H9 (cell line): Measurements from ENCODE around the gene STX8. TPM values are rescaled to one million over a fixed set of nuclear protein-coding genes. Genes with fewer than 3 reads are reported as not detected.

Experiments
- DNase-seq: peaks from one replicate; pipeline ENCODE4 v3.0.0-alpha.2; 2017
- H2AFZ ChIP-seq: one replicate; pipeline ENCODE4 v1.6.1; 2013; ENCODE audit warnings: mild to moderate bottlenecking, low read length, control low read depth, moderate library complexity
- H2AK5ac ChIP-seq: 2 replicates; pipeline ENCODE4 v1.6.1; 2013; ENCODE audit warnings: low read length, control low read depth, mixed read lengths; ENCODE audit not compliant: insufficient read length
- H2BK120ac ChIP-seq: one replicate; pipeline ENCODE4 v1.6.1; 2013; ENCODE audit warnings: low read depth, mild to moderate bottlenecking, low read length, control low read depth, inconsistent platforms; ENCODE audit not compliant: poor library complexity, severe bottlenecking
- H2BK12ac ChIP-seq: 2 replicates; pipeline ENCODE4 v1.6.1; 2013; ENCODE audit warnings: low read length, control low read depth, mixed read lengths, low read depth; ENCODE audit not compliant: insufficient read length
- H2BK15ac ChIP-seq: 2 replicates; pipeline ENCODE4 v1.6.1; 2013; ENCODE audit warnings: low read depth, low read length, control low read depth
- H2BK20ac ChIP-seq: one replicate; pipeline ENCODE4 v1.6.1; 2013; ENCODE audit warnings: low read depth, mild to moderate bottlenecking, low read length, control low read depth, inconsistent platforms; ENCODE audit not compliant: poor library complexity, severe bottlenecking
- H2BK5ac ChIP-seq: 2 replicates; pipeline ENCODE4 v1.6.1; 2013; ENCODE audit warnings: low read length, control low read depth, mixed read lengths; ENCODE audit not compliant: insufficient read length
- H3K14ac ChIP-seq: 2 replicates; pipeline ENCODE4 v1.6.1; 2013; ENCODE audit warnings: low read length, control low read depth; ENCODE audit not compliant: insufficient read depth
- H3K18ac ChIP-seq: 2 replicates; pipeline ENCODE4 v1.6.1; 2013; ENCODE audit warnings: low read depth, mild to moderate bottlenecking, mixed read lengths, low read length, control low read depth; ENCODE audit not compliant: insufficient read length
- H3K23ac ChIP-seq: 2 replicates; pipeline ENCODE4 v1.6.1; 2013; ENCODE audit warnings: low read length, control low read depth, mixed read lengths, low read depth; ENCODE audit not compliant: insufficient read length
- H3K23me2 ChIP-seq: 2 replicates; pipeline ENCODE4 v1.6.1; 2013; ENCODE audit warnings: low read depth, mild to moderate bottlenecking, mixed read lengths, low read length, control low read depth; ENCODE audit not compliant: insufficient read length, poor library complexity, severe bottlenecking
- H3K27ac ChIP-seq: 2 replicates; pipeline ENCODE4 v1.5.1; 2013; ENCODE audit warnings: low read length, control low read depth, mixed read lengths, low read depth; ENCODE audit not compliant: insufficient read length
- H3K27me3 ChIP-seq: 2 replicates; pipeline ENCODE4 v1.6.1; 2013; ENCODE audit warnings: low read length, control low read depth, inconsistent platforms; ENCODE audit not compliant: insufficient read depth
- H3K4ac ChIP-seq: 2 replicates; pipeline ENCODE4 v1.6.1; 2013; ENCODE audit warnings: low read depth, mild to moderate bottlenecking, control low read depth, inconsistent platforms, low read length, moderate library complexity
- H3K4me1 ChIP-seq: 2 replicates; pipeline ENCODE4 v1.6.1; 2013; ENCODE audit warnings: low read length, control low read depth, inconsistent platforms; ENCODE audit not compliant: insufficient read depth
- H3K4me2 ChIP-seq: 2 replicates; pipeline ENCODE4 v1.6.1; 2013; ENCODE audit warnings: low read length, control low read depth, mixed read lengths; ENCODE audit not compliant: insufficient read length, insufficient read depth
- H3K56ac ChIP-seq: 2 replicates; pipeline ENCODE4 v1.6.1; 2013; ENCODE audit warnings: low read depth, mild to moderate bottlenecking, mixed read lengths, low read length, control low read depth; ENCODE audit not compliant: insufficient read length
- H3K79me1 ChIP-seq: 2 replicates; pipeline ENCODE4 v1.6.1; 2013; ENCODE audit warnings: low read depth, mild to moderate bottlenecking, moderate library complexity, low read length, control low read depth, inconsistent platforms; ENCODE audit not compliant: insufficient read depth, poor library complexity, severe bottlenecking
- H3K79me2 ChIP-seq: 2 replicates; pipeline ENCODE4 v1.6.1; 2013; ENCODE audit warnings: low read length, control low read depth, inconsistent platforms; ENCODE audit not compliant: insufficient read depth
- H3K9ac ChIP-seq: 2 replicates; pipeline ENCODE4 v1.6.1; 2013; ENCODE audit warnings: low read length, control low read depth, mixed read lengths; ENCODE audit not compliant: insufficient read length; ENCODE audit errors: extremely low read depth
- H3K9me3 ChIP-seq: one replicate; pipeline ENCODE4 v1.6.1; 2013; ENCODE audit warnings: low read depth, low read length, inconsistent platforms; ENCODE audit not compliant: control insufficient read depth
- H3T11ph ChIP-seq: one replicate; pipeline ENCODE4 v1.6.1; 2013; ENCODE audit warnings: mild to moderate bottlenecking, low read length, control low read depth, inconsistent platforms
- H4K20me1 ChIP-seq: one replicate; pipeline ENCODE4 v1.6.1; 2013; ENCODE audit not compliant: control insufficient read depth, insufficient read length, insufficient read depth
- H4K5ac ChIP-seq: 2 replicates; pipeline ENCODE4 v1.6.1; 2013; ENCODE audit warnings: low read depth, mild to moderate bottlenecking, mixed read lengths, low read length, control low read depth; ENCODE audit not compliant: insufficient read length
- H4K8ac ChIP-seq: replicated peaks from 2 replicates; pipeline ENCODE4 v1.6.1; 2013; ENCODE audit warnings: low read length, control low read depth, mixed read lengths, low read depth; ENCODE audit not compliant: insufficient read length
- H4K91ac ChIP-seq: 2 replicates; pipeline ENCODE4 v1.6.1; 2013; ENCODE audit warnings: low read depth, mild to moderate bottlenecking, moderate library complexity, mixed read lengths, low read length, control low read depth; ENCODE audit not compliant: insufficient read length
- H3K27ac Mint-ChIP-seq, 3 experiments: 2 replicates in 2 of 3; 3 replicates in 1 of 3; pipeline ENCODE4 v1.8.0; 2020 to 2021; ENCODE audit warnings: mixed read lengths in 3 of 3, mild to moderate bottlenecking in 1 of 3, moderate library complexity in 1 of 3
- H3K27me3 Mint-ChIP-seq: 2 replicates; pipeline ENCODE4 v1.8.0; 2021; ENCODE audit warnings: low read depth, mild to moderate bottlenecking, moderate library complexity, mixed read lengths
- H3K36me3 Mint-ChIP-seq, 3 experiments: 2 replicates in 2 of 3; 3 replicates in 1 of 3; pipeline ENCODE4 v1.8.0; 2020 to 2021; ENCODE audit warnings: low read depth in 3 of 3, mixed read lengths in 3 of 3; ENCODE audit not compliant: insufficient read depth in 1 of 3
- H3K4me1 Mint-ChIP-seq, 2 experiments: 2 replicates each; pipeline ENCODE4 v1.8.0; 2020; ENCODE audit warnings: mixed read lengths in 2 of 2
- H3K4me3 Mint-ChIP-seq, 2 experiments: 2 replicates in 1 of 2; 3 replicates in 1 of 2; pipeline ENCODE4 v1.8.0; 2020 to 2021; ENCODE audit warnings: mild to moderate bottlenecking in 2 of 2, mixed read lengths in 2 of 2, moderate library complexity in 1 of 2
- H3K9me3 Mint-ChIP-seq, 2 experiments: 2 replicates in 1 of 2; 3 replicates in 1 of 2; pipeline ENCODE4 v1.8.0; 2020; ENCODE audit warnings: mild to moderate bottlenecking in 2 of 2, mixed read lengths in 2 of 2, moderate library complexity in 1 of 2
- WGBS: extraction: QIAGEN DNeasy Blood & Tissue Kit; methylation state at CpG from one replicate; pipeline ENCODE4 v1.1.7; 2013; ENCODE audit warnings: missing lambda C conversion rate, low lambda C conversion rate, mixed read lengths; ENCODE audit not compliant: insufficient read length; ENCODE audit errors: extremely low coverage; 5-methylcytosine and 5-hydroxymethylcytosine counted together
- total RNA-seq: library from RNA; stranded (reverse); gene quantifications from 2 replicates; pipeline ENCODE4 v1.2.1, GENCODE V29; 2021
- TF ChIP-seq, protein P1 (sequence below): fragments of 200-600 bp; sonication (generic); conservative IDR thresholded peaks from 3 replicates; pipeline ENCODE4 v1.8.0; 2021; ENCODE audit warnings: antibody characterized with exemption, mild to moderate bottlenecking

The STX8 gene
- total RNA-seq, 1 experiment from 2014 or later = 55.1 TPM

DNA sequence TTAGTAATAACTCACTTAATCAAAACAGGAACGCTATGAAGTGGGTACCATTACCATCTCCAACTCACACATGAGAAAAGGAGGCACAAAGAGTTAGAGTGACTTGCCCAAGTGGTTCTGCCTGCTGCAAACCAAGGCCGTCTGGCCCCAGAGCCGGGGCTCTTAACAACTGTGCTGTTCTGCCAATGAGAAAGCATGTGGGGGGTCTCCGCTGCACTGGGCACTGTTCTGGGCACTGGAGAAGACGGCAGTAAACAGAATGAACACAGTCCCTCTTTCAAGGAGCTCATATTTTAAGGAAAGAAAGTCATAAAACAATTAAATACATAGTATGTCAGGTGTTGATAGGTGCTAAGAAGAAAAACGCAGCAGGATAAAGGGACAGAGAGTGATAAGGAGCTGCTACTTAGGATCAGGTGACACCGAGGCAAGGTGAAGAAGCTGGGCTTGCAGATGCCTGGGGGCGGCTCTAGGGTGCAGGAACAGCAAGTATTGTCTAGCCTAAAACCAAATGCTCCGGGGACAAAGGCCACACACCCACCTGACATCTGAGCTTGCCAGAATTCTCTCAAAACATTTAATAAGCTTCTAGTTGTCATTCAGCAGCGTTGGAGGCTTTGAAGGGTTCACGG lies 6.5 kb downstream of the STX8 start:
- WGBS = no CpG with 5 or more reads among the region's 11 CpGs
- Histone ChIP-seq H2BK12ac (no peak overlapping the region), H3K27ac (no peak overlapping the region), H3K18ac (no peak overlapping the region), H3K4ac (no peak overlapping the region), H3K27me3 (no peaks in the 10 kb centered on the region), H4K91ac (no peak overlapping the region), H3K79me1 (peaks cover 7% of the 10 kb centered on the region), H4K5ac (no peak overlapping the region), H4K20me1 (no peaks in the 10 kb centered on the region), H4K8ac (no peak overlapping the region), H2BK15ac (no peak overlapping the region), H2BK120ac (no peak overlapping the region), H3K79me2 (no peaks in the 10 kb centered on the region), H3K23me2 (no peaks in the 10 kb centered on the region), H3K4me1 (no peaks in the 10 kb centered on the region), H3K9ac (no peak overlapping the region), H3T11ph (no peak overlapping the region), H3K23ac (no peak overlapping the region), H3K4me2 (no peak overlapping the region), H3K14ac (no peak overlapping the region), H2BK20ac (no peak overlapping the region), H2BK5ac (no peak overlapping the region), H3K9me3 (no peaks in the 10 kb centered on the region), H3K56ac (no peak overlapping the region), H2AFZ (no peak overlapping the region), H2AK5ac (no peak overlapping the region)
- no peak overlapping the region for H3K4me3 Mint-ChIP-seq
- peaks cover 7 to 11% (median 10%) of the 10 kb centered on the region in 3 experiments; a peak in 6 of 7 replicates for H3K36me3 Mint-ChIP-seq
- no peaks in the 10 kb centered on the region for H3K4me1 Mint-ChIP-seq
- no peak for DNase-seq
- H3K27me3 Mint-ChIP-seq = no peaks in the 10 kb centered on the region; the same call in 1 of the 2 replicates
- no peak overlapping the region for H3K27ac Mint-ChIP-seq
- H3K9me3 Mint-ChIP-seq = no peaks in the 10 kb centered on the region
- TF ChIP-seq, protein P1, sequence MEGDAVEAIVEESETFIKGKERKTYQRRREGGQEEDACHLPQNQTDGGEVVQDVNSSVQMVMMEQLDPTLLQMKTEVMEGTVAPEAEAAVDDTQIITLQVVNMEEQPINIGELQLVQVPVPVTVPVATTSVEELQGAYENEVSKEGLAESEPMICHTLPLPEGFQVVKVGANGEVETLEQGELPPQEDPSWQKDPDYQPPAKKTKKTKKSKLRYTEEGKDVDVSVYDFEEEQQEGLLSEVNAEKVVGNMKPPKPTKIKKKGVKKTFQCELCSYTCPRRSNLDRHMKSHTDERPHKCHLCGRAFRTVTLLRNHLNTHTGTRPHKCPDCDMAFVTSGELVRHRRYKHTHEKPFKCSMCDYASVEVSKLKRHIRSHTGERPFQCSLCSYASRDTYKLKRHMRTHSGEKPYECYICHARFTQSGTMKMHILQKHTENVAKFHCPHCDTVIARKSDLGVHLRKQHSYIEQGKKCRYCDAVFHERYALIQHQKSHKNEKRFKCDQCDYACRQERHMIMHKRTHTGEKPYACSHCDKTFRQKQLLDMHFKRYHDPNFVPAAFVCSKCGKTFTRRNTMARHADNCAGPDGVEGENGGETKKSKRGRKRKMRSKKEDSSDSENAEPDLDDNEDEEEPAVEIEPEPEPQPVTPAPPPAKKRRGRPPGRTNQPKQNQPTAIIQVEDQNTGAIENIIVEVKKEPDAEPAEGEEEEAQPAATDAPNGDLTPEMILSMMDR = no peak
